HG02642 (cell line): ENCODE measurements around the gene ZNF333.

Experiments
- ATAC-seq: cut with Tn5 transposase; IDR thresholded peaks from one replicate; pipeline ENCODE4 v1.9.1; 2021; ENCODE audit warnings: mild to moderate bottlenecking; ENCODE audit not compliant: unreplicated experiment, poor library complexity

The ZNF333 gene

GRCh38 chr19:14689598-14690503 lies at the start of gene ZNF333:
ZNF333 (plus strand) TSS chr19:14690048; CDS start chr19:14693492, 3,444 bp downstream.
- ATAC-seq: peak; percentile 95

- ATAC-seq: no peak
These were observed 41.3 kb upstream of the ZNF333 start for GRCh38 chr19:14648506-14648905.

GRCh38 chr19:14649020-14649419 lies 40.8 kb upstream of the ZNF333 start:
- no peak for ATAC-seq

GRCh38 chr19:14650161-14650560 lies 39.7 kb upstream of the ZNF333 start:
- no peak for ATAC-seq

- no peak for ATAC-seq
These were observed 34.9 kb upstream of the ZNF333 start for GRCh38 chr19:14654786-14655560.

GRCh38 chr19:14655726-14656125 lies 34.1 kb upstream of the ZNF333 start:
- no peak for ATAC-seq

GRCh38 chr19:14659874-14660489 lies 29.9 kb upstream of the ZNF333 start:
- ATAC-seq: no peak

GRCh38 chr19:14661372-14661924 lies 28.4 kb upstream of the ZNF333 start:
- ATAC-seq: no peak

GRCh38 chr19:14669940-14670339 lies 19.9 kb upstream of the ZNF333 start:
- no peak for ATAC-seq

- ATAC-seq: no peak
These were observed 19.4 kb upstream of the ZNF333 start for GRCh38 chr19:14670408-14670807.

- no peak for ATAC-seq
These were observed 17.5 kb upstream of the ZNF333 start for GRCh38 chr19:14672188-14672872.

GRCh38 chr19:14673088-14673487 lies 16.8 kb upstream of the ZNF333 start:
- no peak for ATAC-seq

GRCh38 chr19:14674764-14675163 lies 15.1 kb upstream of the ZNF333 start, which contains the start of gene ADGRE3:
ADGRE3 (minus strand) TSS chr19:14674844; CDS start chr19:14674770, 74 bp downstream.
- ATAC-seq: no peak

GRCh38 chr19:14676762-14677161 lies 13.1 kb upstream of the ZNF333 start:
- ATAC-seq: no peak

GRCh38 chr19:14677464-14677863 lies 12.4 kb upstream of the ZNF333 start:
- ATAC-seq: no peak

- no peak for ATAC-seq
These were observed 11.6 kb upstream of the ZNF333 start for GRCh38 chr19:14678199-14678598.

- ATAC-seq: no peak
These were observed 7.8 kb upstream of the ZNF333 start for GRCh38 chr19:14682084-14682483.

- ATAC-seq: no peak
These were observed 6.4 kb upstream of the ZNF333 start for GRCh38 chr19:14683439-14683838.

- no peak for ATAC-seq
These were observed 3.4 kb upstream of the ZNF333 start for GRCh38 chr19:14686411-14686810.
